Neuron (in vitro differentiated cells): ENCODE measurements around the gene ADCY5.

ENCODE experiments used
- H2AFZ ChIP-seq: one replicate; pipeline ENCODE4 v1.6.1; 2013; ENCODE audit warnings: low read depth, mild to moderate bottlenecking, inconsistent platforms, low read length, moderate library complexity
- H3K27me3 ChIP-seq: one replicate; pipeline ENCODE4 v1.6.1; 2013; ENCODE audit warnings: low read length; ENCODE audit not compliant: insufficient read depth
- H3K36me3 ChIP-seq: one replicate; pipeline ENCODE4 v1.6.1; 2013; ENCODE audit warnings: low read length; ENCODE audit not compliant: insufficient read depth
- H3K4me1 ChIP-seq: one replicate; pipeline ENCODE4 v1.6.1; 2013; ENCODE audit warnings: low read length; ENCODE audit not compliant: insufficient read depth
- H3K4me3 ChIP-seq: 2 replicates; pipeline ENCODE4 v1.5.1; 2013; ENCODE audit warnings: mild to moderate bottlenecking, low read length, moderate library complexity
- H3K9me3 ChIP-seq: one replicate; pipeline ENCODE4 v1.6.1; 2013; ENCODE audit warnings: low read length

The ADCY5 gene

GRCh38 chr3:123405021-123405420 is 43.9 kb downstream of the ADCY5 start:
- Histone ChIP-seq H3K27me3 (peaks cover 5% of the 10 kb centered on the region), H3K4me1 (no peaks in the 10 kb centered on the region), H3K9me3 (no peaks in the 10 kb centered on the region), H3K4me3 (no peak overlapping the region), H2AFZ (no peak overlapping the region), H3K36me3 (no peaks in the 10 kb centered on the region)

GRCh38 chr3:123404391-123404790 is 44.5 kb downstream of the ADCY5 start:
- Histone ChIP-seq H2AFZ (no peak overlapping the region), H3K36me3 (no peaks in the 10 kb centered on the region), H3K4me3 (no peak overlapping the region), H3K9me3 (no peaks in the 10 kb centered on the region), H3K4me1 (no peaks in the 10 kb centered on the region), H3K27me3 (peaks cover 10% of the 10 kb centered on the region)

- Histone ChIP-seq H3K4me3 (no peak overlapping the region), H3K27me3 (peaks cover 15% of the 10 kb centered on the region), H3K9me3 (no peaks in the 10 kb centered on the region)
These were observed 46.9 kb downstream of the ADCY5 start for GRCh38 chr3:123401836-123402530.

GRCh38 chr3:123400169-123400568 is 48.7 kb downstream of the ADCY5 start:
- no peaks in the 10 kb centered on the region for H3K36me3 ChIP-seq
- peaks cover 15% of the 10 kb centered on the region for H3K27me3 ChIP-seq
- H3K4me3 ChIP-seq: no peak overlapping the region
- no peaks in the 10 kb centered on the region for H3K4me1 ChIP-seq
- H2AFZ ChIP-seq: no peak overlapping the region
- H3K9me3 ChIP-seq: no peaks in the 10 kb centered on the region

More at GRCh38 chr3:123401836-123402530, 46.9 kb downstream of the ADCY5 start:
- Histone ChIP-seq H3K36me3 (no peaks in the 10 kb centered on the region), H3K4me1 (no peaks in the 10 kb centered on the region), H2AFZ (no peak overlapping the region)

GRCh38 chr3:123399653-123400052 is 49.2 kb downstream of the ADCY5 start:
- H2AFZ ChIP-seq: no peak overlapping the region
- H3K4me3 ChIP-seq: no peak overlapping the region
- peaks cover 15% of the 10 kb centered on the region for H3K27me3 ChIP-seq
- no peaks in the 10 kb centered on the region for H3K9me3 ChIP-seq
- H3K36me3 ChIP-seq: no peaks in the 10 kb centered on the region
- H3K4me1 ChIP-seq: no peaks in the 10 kb centered on the region

- Histone ChIP-seq H3K4me3 (no peak overlapping the region), H3K4me1 (no peaks in the 10 kb centered on the region), H3K27me3 (peaks cover 12% of the 10 kb centered on the region), H3K9me3 (no peaks in the 10 kb centered on the region), H3K36me3 (no peaks in the 10 kb centered on the region), H2AFZ (no peak overlapping the region)
These were observed 50.7 kb downstream of the ADCY5 start for GRCh38 chr3:123397921-123398785.

- no peak overlapping the region for H2AFZ ChIP-seq
- H3K4me1 ChIP-seq: no peaks in the 10 kb centered on the region
- H3K27me3 ChIP-seq: peaks cover 12% of the 10 kb centered on the region
- no peaks in the 10 kb centered on the region for H3K36me3 ChIP-seq
- no peak overlapping the region for H3K4me3 ChIP-seq
- H3K9me3 ChIP-seq: no peaks in the 10 kb centered on the region
These were observed 51.8 kb downstream of the ADCY5 start for GRCh38 chr3:123397050-123397590.

GRCh38 chr3:123396171-123397049 is 52.5 kb downstream of the ADCY5 start:
- no peaks in the 10 kb centered on the region for H3K9me3 ChIP-seq
- peaks cover 12% of the 10 kb centered on the region for H3K27me3 ChIP-seq
- H3K4me1 ChIP-seq: no peaks in the 10 kb centered on the region
- H3K4me3 ChIP-seq: no peak overlapping the region
- H3K36me3 ChIP-seq: no peaks in the 10 kb centered on the region
- no peak overlapping the region for H2AFZ ChIP-seq

- H2AFZ ChIP-seq: no peak overlapping the region
- no peaks in the 10 kb centered on the region for H3K9me3 ChIP-seq
- H3K4me3 ChIP-seq: no peak overlapping the region
- no peaks in the 10 kb centered on the region for H3K4me1 ChIP-seq
- H3K27me3 ChIP-seq: peaks cover 12% of the 10 kb centered on the region
- no peaks in the 10 kb centered on the region for H3K36me3 ChIP-seq
These were observed 53.7 kb downstream of the ADCY5 start for GRCh38 chr3:123395235-123395634.

GRCh38 chr3:123394391-123395020 is 54.4 kb downstream of the ADCY5 start:
- peaks cover 5% of the 10 kb centered on the region for H3K27me3 ChIP-seq
- no peaks in the 10 kb centered on the region for H3K4me1 ChIP-seq
- H2AFZ ChIP-seq: no peak overlapping the region
- H3K36me3 ChIP-seq: no peaks in the 10 kb centered on the region
- H3K9me3 ChIP-seq: no peaks in the 10 kb centered on the region
- H3K4me3 ChIP-seq: no peak overlapping the region

GRCh38 chr3:123392871-123393620 is 55.8 kb downstream of the ADCY5 start:
- H3K36me3 ChIP-seq: no peaks in the 10 kb centered on the region
- no peaks in the 10 kb centered on the region for H3K4me1 ChIP-seq
- no peak overlapping the region for H2AFZ ChIP-seq
- no peaks in the 10 kb centered on the region for H3K9me3 ChIP-seq
- no peak overlapping the region for H3K4me3 ChIP-seq
- peaks cover 5% of the 10 kb centered on the region for H3K27me3 ChIP-seq

- no peak overlapping the region for H3K4me3 ChIP-seq
- H3K27me3 ChIP-seq: peaks cover 2% of the 10 kb centered on the region
- no peaks in the 10 kb centered on the region for H3K36me3 ChIP-seq
- no peaks in the 10 kb centered on the region for H3K4me1 ChIP-seq
- no peaks in the 10 kb centered on the region for H3K9me3 ChIP-seq
- H2AFZ ChIP-seq: no peak overlapping the region
These were observed 56.5 kb downstream of the ADCY5 start for GRCh38 chr3:123392368-123392767.
